ENCODE measurements around the gene NFATC2.

Gene NFATC2

GRCh38 chr20:51531141-51531710, 11.3 kb downstream of the NFATC2 start:
- Histone ChIP-seq H3K36me3 (0 out of 22 replicates have a peak, but pooled peaks cover 0 to 4% (median 0%) of the 10 kb centered on the region in 11 experiments), H3K9me3 (replicated peaks in 1 of 11) (no peaks in the 10 kb centered on the region), H3K27ac (peak overlapping the region in 5 of 11 experiments; percentile 23 to 69 (median 57); a peak in 7 of 22 replicates), H4K20me1 (peaks cover 0 to 42% (median 0%) of the 10 kb centered on the region in 11 experiments; a peak in 2 of 22 replicates), H3K4me3 (no peak overlapping the region), H3K4me2 (peak overlapping the region in 6 of 11 experiments; percentile 56 to 91 (median 86); a peak in 9 of 22 replicates), H3K27me3 (no peaks in the 10 kb centered on the region), H3K4me1 (peaks cover 85 to 100% (median 94%) of the 10 kb centered on the region in 10 experiments), H3K9ac (no peak overlapping the region)
- TF ChIP-seq Cebpa-rat (IDR thresholded peaks at IDR 0.05), result no peak

GRCh38 chr20:51529758-51530157, 12.8 kb downstream of the NFATC2 start:
- Histone ChIP-seq H3K4me1 (peaks cover 85 to 100% (median 93%) of the 10 kb centered on the region in 10 experiments), H4K20me1 (peaks cover 0 to 28% (median 0%) of the 10 kb centered on the region in 11 experiments; a peak in 2 of 22 replicates), H3K4me3 (no peak overlapping the region), H3K9me3 (replicated peaks in 1 of 11) (no peaks in the 10 kb centered on the region), H3K27me3 (no peaks in the 10 kb centered on the region), H3K36me3 (0 out of 22 replicates have a peak, but pooled peaks cover 0 to 4% (median 0%) of the 10 kb centered on the region in 11 experiments), H3K27ac (peak overlapping the region in 4 of 11 experiments; percentile 25 to 47 (median 40); a peak in 3 of 22 replicates), H3K9ac (peak overlapping the region in 4 of 11 experiments; percentile 4 to 39 (median 35); a peak in 1 of 22 replicates), H3K4me2 (peak overlapping the region; percentile 41 to 87 (median 59); a peak in 21 of 22 replicates)
- TF ChIP-seq Cebpa-rat (IDR thresholded peaks at IDR 0.05), result no peak

GRCh38 chr20:51529081-51529681, 13.3 kb downstream of the NFATC2 start:
- H3K36me3 ChIP-seq, result peaks cover 0 to 7% (median 0%) of the 10 kb centered on the region in 11 experiments; a peak in 3 of 22 replicates
- peak overlapping the region; percentile 41 to 87 (median 59) for H3K4me2 ChIP-seq
- peak overlapping the region in 7 of 11 experiments; percentile 8 to 47 (median 38); a peak in 10 of 22 replicates for H3K27ac ChIP-seq
- no peaks in the 10 kb centered on the region for H3K9me3 ChIP-seq (replicated peaks in 1 of 11)
- H3K27me3 ChIP-seq, result no peaks in the 10 kb centered on the region
- no peak for TF ChIP-seq Cebpa-rat (IDR thresholded peaks at IDR 0.05)
- peaks cover 0 to 22% (median 0%) of the 10 kb centered on the region in 11 experiments; a peak in 2 of 22 replicates for H4K20me1 ChIP-seq
- peaks cover 85 to 100% (median 93%) of the 10 kb centered on the region in 10 experiments for H3K4me1 ChIP-seq
- H3K4me3 ChIP-seq, result no peak overlapping the region
- H3K9ac ChIP-seq, result peak overlapping the region in 9 of 11 experiments; percentile 4 to 39 (median 20); a peak in 10 of 22 replicates

- Histone ChIP-seq H3K4me1 (peaks cover 80 to 97% (median 89%) of the 10 kb centered on the region in 10 experiments), H3K27ac (peak overlapping the region in 7 of 11 experiments; percentile 8 to 47 (median 38); a peak in 10 of 22 replicates), H3K4me2 (peak overlapping the region; percentile 41 to 87 (median 59)), H3K27me3 (no peaks in the 10 kb centered on the region), H3K4me3 (no peak overlapping the region), H3K9me3 (replicated peaks in 1 of 11) (no peaks in the 10 kb centered on the region), H4K20me1 (peaks cover 0 to 18% (median 0%) of the 10 kb centered on the region in 11 experiments; a peak in 2 of 22 replicates), H3K36me3 (peaks cover 0 to 14% (median 3%) of the 10 kb centered on the region in 11 experiments; a peak in 9 of 22 replicates), H3K9ac (peak overlapping the region in 7 of 11 experiments; percentile 7 to 38 (median 27); a peak in 9 of 22 replicates)
- TF ChIP-seq Cebpa-rat (IDR thresholded peaks at IDR 0.05), result no peak
Measured at GRCh38 chr20:51528263-51529027, 14.1 kb downstream of the NFATC2 start.

GRCh38 chr20:51526754-51527153, 15.8 kb downstream of the NFATC2 start:
- Histone ChIP-seq H3K9ac (peak overlapping the region in 6 of 11 experiments; percentile 31 to 69 (median 64); a peak in 10 of 22 replicates), H3K4me2 (peak overlapping the region; percentile 65 to 96 (median 88)), H3K27ac (peak overlapping the region in 9 of 11 experiments; percentile 64 to 80 (median 74); a peak in 18 of 22 replicates), H3K9me3 (replicated peaks in 1 of 11) (no peaks in the 10 kb centered on the region), H3K4me3 (no peak overlapping the region), H3K36me3 (peaks cover 0 to 22% (median 11%) of the 10 kb centered on the region in 11 experiments; a peak in 12 of 22 replicates), H3K4me1 (peaks cover 63 to 86% (median 72%) of the 10 kb centered on the region in 10 experiments), H3K27me3 (no peaks in the 10 kb centered on the region), H4K20me1 (peaks cover 0 to 5% (median 0%) of the 10 kb centered on the region in 11 experiments; a peak in 2 of 22 replicates)
- TF ChIP-seq Cebpa-rat (IDR thresholded peaks at IDR 0.05), result peak in 3 of 11 experiments; percentile 7 to 45 (median 14); a peak in 2 of 22 replicates

GRCh38 chr20:51526106-51526470, 16.4 kb downstream of the NFATC2 start:
- Histone ChIP-seq H4K20me1 (peaks cover 0 to 5% (median 0%) of the 10 kb centered on the region in 11 experiments; a peak in 2 of 22 replicates), H3K36me3 (peaks cover 0 to 25% (median 11%) of the 10 kb centered on the region in 11 experiments; a peak in 12 of 22 replicates), H3K27ac (peak overlapping the region in 10 of 11 experiments; percentile 6 to 80 (median 74); a peak in 19 of 22 replicates), H3K4me3 (peak overlapping the region in 8 of 10 experiments; percentile 6 to 52 (median 41); a peak in 13 of 20 replicates), H3K27me3 (no peaks in the 10 kb centered on the region), H3K9ac (peak overlapping the region in 9 of 11 experiments; percentile 31 to 69 (median 65); a peak in 17 of 22 replicates), H3K9me3 (replicated peaks in 1 of 11) (no peaks in the 10 kb centered on the region), H3K4me1 (peaks cover 56 to 80% (median 68%) of the 10 kb centered on the region in 10 experiments), H3K4me2 (peak overlapping the region; percentile 65 to 96 (median 88))
- TF ChIP-seq Cebpa-rat (IDR thresholded peaks at IDR 0.05), result no peak

- no peaks in the 10 kb centered on the region for H3K9me3 ChIP-seq (replicated peaks in 1 of 11)
- peak overlapping the region; percentile 65 to 96 (median 88) for H3K4me2 ChIP-seq
- peaks cover 0 to 29% (median 11%) of the 10 kb centered on the region in 11 experiments; a peak in 12 of 22 replicates for H3K36me3 ChIP-seq
- H3K9ac ChIP-seq, result peak overlapping the region in 9 of 11 experiments; percentile 31 to 69 (median 65); a peak in 17 of 22 replicates
- peak overlapping the region in 9 of 10 experiments; percentile 6 to 52 (median 37); a peak in 16 of 20 replicates for H3K4me3 ChIP-seq
- H3K4me1 ChIP-seq, result peaks cover 50 to 73% (median 63%) of the 10 kb centered on the region in 10 experiments
- peak overlapping the region in 10 of 11 experiments; percentile 42 to 80 (median 74); a peak in 19 of 22 replicates for H3K27ac ChIP-seq
- peaks cover 0 to 5% (median 0%) of the 10 kb centered on the region in 11 experiments; a peak in 2 of 22 replicates for H4K20me1 ChIP-seq
- no peak for TF ChIP-seq Cebpa-rat (IDR thresholded peaks at IDR 0.05)
- H3K27me3 ChIP-seq, result no peaks in the 10 kb centered on the region
Measured at GRCh38 chr20:51525241-51526105, 17.0 kb downstream of the NFATC2 start.
